Effector memory CD4-positive, alpha-beta T cell (primary cell): ENCODE data around the gene VAV2.

ENCODE experiments used
- DNase-seq, 3 donors: peaks; one replicate each; pipeline ENCODE4 v3.0.0-alpha.2; 2020
- H3K27ac ChIP-seq: 2 replicates; pipeline ENCODE4 v1.7.0; 2013; ENCODE audit warnings: mild to moderate bottlenecking, low read length, moderate library complexity; ENCODE audit not compliant: insufficient read depth, poor library complexity, severe bottlenecking
- H3K27me3 ChIP-seq: replicated peaks from 2 replicates; pipeline ENCODE4 v1.7.0; 2013; ENCODE audit warnings: mild to moderate bottlenecking, low read length; ENCODE audit not compliant: insufficient read depth, control insufficient read depth, poor library complexity, severe bottlenecking
- H3K36me3 ChIP-seq: 2 replicates; pipeline ENCODE4 v1.7.0; 2013; ENCODE audit warnings: mild to moderate bottlenecking, low read length, moderate library complexity; ENCODE audit not compliant: control insufficient read depth, insufficient read depth
- H3K4me1 ChIP-seq: 2 replicates; pipeline ENCODE4 v1.7.0; 2013; ENCODE audit warnings: low read length, mild to moderate bottlenecking; ENCODE audit not compliant: control insufficient read depth, insufficient read depth, poor library complexity, severe bottlenecking
- H3K4me3 ChIP-seq: 2 replicates; pipeline ENCODE4 v1.7.0; 2013; ENCODE audit warnings: low read length, low read depth, mild to moderate bottlenecking; ENCODE audit not compliant: insufficient read depth, poor library complexity, severe bottlenecking
- H3K9me3 ChIP-seq: 2 replicates; pipeline ENCODE4 v1.7.0; 2013; ENCODE audit warnings: mild to moderate bottlenecking, low read length, moderate library complexity; ENCODE audit not compliant: control insufficient read depth

Gene VAV2

DNA sequence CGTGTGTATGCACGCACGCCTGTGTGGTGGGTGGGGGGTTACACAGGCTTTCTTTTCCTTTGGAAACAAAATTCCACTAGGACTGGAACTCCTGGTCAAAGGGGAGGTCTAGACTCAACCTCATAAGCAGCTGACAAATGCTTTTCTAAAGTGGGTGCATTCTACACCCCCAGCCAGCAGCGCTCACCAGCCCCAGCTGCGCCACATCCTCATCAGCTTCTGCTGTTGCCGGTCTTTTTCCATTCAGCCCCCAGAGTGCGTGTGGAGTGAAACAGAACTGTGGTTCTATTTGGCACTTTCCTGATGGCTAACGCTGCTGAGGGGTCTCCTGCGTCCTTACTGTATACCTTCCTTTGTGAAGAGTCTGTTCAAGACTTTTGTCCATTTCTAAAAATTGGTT, 176.3 kb downstream of the VAV2 start:
- Histone ChIP-seq H3K4me3 (no peak overlapping the region), H3K4me1 (no peaks in the 10 kb centered on the region), H3K9me3 (no peaks in the 10 kb centered on the region), H3K27ac (no peak overlapping the region), H3K36me3 (no peaks in the 10 kb centered on the region), H3K27me3 (no peaks in the 10 kb centered on the region)
- no peak for DNase-seq

DNA sequence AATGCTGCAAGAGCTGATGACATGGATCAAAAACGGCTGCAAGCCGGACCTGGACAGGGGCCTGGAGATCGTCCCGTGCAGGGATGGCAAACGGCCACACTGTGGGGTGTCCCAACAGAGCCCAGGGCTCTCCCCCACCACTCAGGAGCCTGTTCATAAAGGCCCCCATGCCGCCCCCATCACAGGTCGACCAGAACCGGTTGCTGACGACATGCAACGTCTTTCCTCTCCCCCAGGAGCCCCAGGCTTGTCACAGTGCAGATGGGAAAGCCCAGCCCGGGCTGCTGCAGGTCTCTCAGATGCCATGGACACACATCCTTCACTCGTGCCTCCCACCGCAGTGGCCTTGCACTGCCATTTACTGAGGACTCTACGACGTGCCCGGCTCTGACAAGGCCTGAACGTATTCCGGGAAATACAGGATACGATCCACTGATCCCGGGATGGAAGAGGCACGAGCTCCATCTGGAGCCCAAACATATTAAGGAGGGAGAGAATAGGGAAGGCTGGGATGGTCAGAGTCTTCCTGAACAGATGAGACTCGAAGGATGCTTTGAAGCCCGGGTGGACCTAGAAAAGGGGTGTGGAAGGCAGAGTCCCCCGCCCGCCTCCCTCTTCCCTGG, 177.4 kb downstream of the VAV2 start:
- H3K27me3 ChIP-seq: no peaks in the 10 kb centered on the region
- H3K4me1 ChIP-seq: no peaks in the 10 kb centered on the region
- H3K9me3 ChIP-seq: no peaks in the 10 kb centered on the region
- H3K27ac ChIP-seq: no peak overlapping the region
- no peak for DNase-seq
- H3K36me3 ChIP-seq: no peaks in the 10 kb centered on the region
- H3K4me3 ChIP-seq: no peak overlapping the region

GRCh38 chr9:133813749-133814585, 178.2 kb downstream of the VAV2 start:
- Histone ChIP-seq H3K4me1 (no peaks in the 10 kb centered on the region), H3K36me3 (no peaks in the 10 kb centered on the region), H3K27ac (no peak overlapping the region), H3K27me3 (no peaks in the 10 kb centered on the region), H3K9me3 (no peaks in the 10 kb centered on the region), H3K4me3 (no peak overlapping the region)
- DNase-seq: no peak

- Histone ChIP-seq H3K27ac (no peak overlapping the region), H3K4me3 (no peak overlapping the region), H3K4me1 (no peaks in the 10 kb centered on the region), H3K9me3 (no peaks in the 10 kb centered on the region), H3K36me3 (no peaks in the 10 kb centered on the region), H3K27me3 (no peaks in the 10 kb centered on the region)
- no peak for DNase-seq
Measured at GRCh38 chr9:133812941-133813748, 179.0 kb downstream of the VAV2 start.

GRCh38 chr9:133812077-133812868, 179.9 kb downstream of the VAV2 start:
- no peaks in the 10 kb centered on the region for H3K27me3 ChIP-seq
- H3K4me3 ChIP-seq: no peak overlapping the region
- H3K36me3 ChIP-seq: no peaks in the 10 kb centered on the region
- no peak for DNase-seq
- H3K4me1 ChIP-seq: no peaks in the 10 kb centered on the region
- no peak overlapping the region for H3K27ac ChIP-seq
- H3K9me3 ChIP-seq: no peaks in the 10 kb centered on the region

GRCh38 chr9:133811471-133811870, 180.7 kb downstream of the VAV2 start:
- Histone ChIP-seq H3K27ac (no peak overlapping the region), H3K4me1 (no peaks in the 10 kb centered on the region), H3K9me3 (no peaks in the 10 kb centered on the region), H3K36me3 (no peaks in the 10 kb centered on the region), H3K4me3 (no peak overlapping the region), H3K27me3 (no peaks in the 10 kb centered on the region)
- DNase-seq: no peak

GRCh38 chr9:133810556-133811195, 181.4 kb downstream of the VAV2 start:
- Histone ChIP-seq H3K9me3 (no peaks in the 10 kb centered on the region), H3K27me3 (no peaks in the 10 kb centered on the region), H3K4me3 (no peak overlapping the region), H3K36me3 (no peaks in the 10 kb centered on the region), H3K27ac (no peak overlapping the region), H3K4me1 (no peaks in the 10 kb centered on the region)
- DNase-seq: no peak

DNA sequence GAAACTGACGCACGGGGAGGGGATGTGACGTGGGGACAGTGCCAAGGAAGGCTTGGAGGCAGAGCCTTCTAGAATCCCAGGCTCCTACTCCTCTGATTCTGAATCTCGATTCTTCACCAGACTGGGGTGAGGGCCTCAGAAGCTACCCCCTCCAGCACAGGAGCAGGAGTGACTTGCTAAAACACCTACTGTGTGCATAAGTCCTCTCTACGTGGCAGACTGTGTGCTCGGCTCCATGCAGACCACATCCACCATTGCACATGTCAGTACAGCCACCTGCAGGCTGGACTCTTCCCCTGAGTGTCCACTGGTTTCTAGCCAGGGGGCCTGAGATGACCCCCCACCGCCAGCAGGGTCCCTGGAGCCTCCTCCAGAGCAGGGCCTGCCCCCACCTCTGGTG, 182.8 kb downstream of the VAV2 start:
- Histone ChIP-seq H3K27ac (no peak overlapping the region), H3K4me1 (no peaks in the 10 kb centered on the region), H3K36me3 (no peaks in the 10 kb centered on the region), H3K9me3 (no peaks in the 10 kb centered on the region), H3K27me3 (no peaks in the 10 kb centered on the region), H3K4me3 (no peak overlapping the region)
- no peak for DNase-seq

- Histone ChIP-seq H3K9me3 (no peaks in the 10 kb centered on the region), H3K27ac (no peak overlapping the region), H3K4me3 (no peak overlapping the region), H3K27me3 (no peaks in the 10 kb centered on the region), H3K4me1 (no peaks in the 10 kb centered on the region), H3K36me3 (no peaks in the 10 kb centered on the region)
- no peak for DNase-seq
Measured at GRCh38 chr9:133807818-133808217, 184.3 kb downstream of the VAV2 start.
